ENCODE results near the gene HADHB.
"Not testable (repeated sequence)": the region's sequence is repeated elsewhere in the genome, so short reads cannot be mapped to it uniquely, and the experiment has no call there.

The HADHB gene

DNA sequence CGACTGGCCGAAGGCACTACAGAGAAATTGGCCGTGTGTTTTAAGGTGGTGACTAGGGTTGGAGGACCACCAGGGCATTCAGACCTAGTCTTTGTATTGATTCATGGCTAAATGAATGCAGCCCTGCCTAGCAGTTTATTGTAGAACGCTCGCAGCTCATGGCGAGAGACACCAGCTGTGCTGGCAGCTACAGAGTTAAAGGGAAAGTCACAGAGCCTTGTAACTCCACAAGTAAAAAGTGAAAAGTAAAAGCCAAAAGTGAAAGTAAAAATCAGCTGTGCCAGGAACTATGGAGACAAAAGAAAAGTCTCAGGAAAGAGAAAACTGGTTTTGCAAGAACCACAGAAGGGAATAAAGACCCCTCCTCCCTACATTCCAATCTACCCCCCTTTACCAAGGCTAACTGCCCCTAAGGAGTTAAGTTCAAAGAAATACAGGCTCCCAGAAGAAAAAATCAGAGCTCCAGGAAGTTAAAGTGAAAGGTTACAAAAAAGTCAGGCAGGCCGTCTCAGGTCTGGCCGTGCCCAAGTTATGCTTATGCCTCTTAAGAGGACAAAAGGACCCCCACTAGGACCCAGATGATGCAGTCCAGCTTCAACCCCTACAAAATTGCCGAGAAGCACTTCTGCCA is 54.8 kb downstream of the HADHB start:
- H3K9me3 Mint-ChIP-seq = no peaks in the 10 kb centered on the region
- no peaks in the 10 kb centered on the region for H3K36me3 Mint-ChIP-seq
- DNase-seq (ENCODE audit: low spot score in 2 of 2) = no peak
- no peaks in the 10 kb centered on the region for H3K4me1 Mint-ChIP-seq
- no peak overlapping the region for H3K27ac Mint-ChIP-seq
- no peak for ATAC-seq
- no peak overlapping the region for H3K4me3 Mint-ChIP-seq

DNA sequence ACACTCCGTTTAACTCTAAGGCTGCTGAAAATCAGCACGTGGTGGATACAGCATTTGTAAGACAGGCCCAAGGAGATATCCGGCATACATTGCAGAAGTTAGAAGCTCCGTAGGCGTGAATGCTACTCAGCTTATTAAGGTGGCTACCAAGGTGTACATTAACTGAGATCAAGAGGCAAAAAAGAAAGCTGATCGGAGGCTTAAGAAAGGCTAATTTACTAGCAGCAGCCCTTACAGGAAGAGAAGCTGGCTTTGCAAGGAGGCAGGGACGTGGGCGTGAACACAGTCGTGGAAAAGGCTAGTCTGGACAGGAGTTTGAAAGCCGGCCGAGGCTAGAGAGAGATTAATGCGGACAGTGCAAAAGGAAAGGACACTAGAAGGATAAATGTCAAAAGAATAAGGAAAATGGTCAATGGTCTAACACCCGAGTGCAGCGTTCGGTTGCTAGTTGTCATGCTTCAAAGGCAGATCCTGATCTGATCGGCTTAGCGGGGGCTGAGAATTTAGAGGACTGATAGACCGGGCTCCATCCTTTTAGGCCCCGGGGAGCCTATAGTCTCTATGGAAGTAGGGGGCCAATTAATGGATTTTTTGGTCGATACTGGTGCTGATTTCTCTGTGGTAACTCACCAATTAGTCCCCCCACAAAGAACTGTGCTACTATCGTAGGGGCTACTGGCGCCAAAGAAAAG is 55.6 kb downstream of the HADHB start:
- no peak for DNase-seq (ENCODE audit: low spot score in 2 of 2)
- Mint-ChIP-seq H3K9me3 (no peaks in the 10 kb centered on the region), H3K27ac (no peak overlapping the region)

DNA sequence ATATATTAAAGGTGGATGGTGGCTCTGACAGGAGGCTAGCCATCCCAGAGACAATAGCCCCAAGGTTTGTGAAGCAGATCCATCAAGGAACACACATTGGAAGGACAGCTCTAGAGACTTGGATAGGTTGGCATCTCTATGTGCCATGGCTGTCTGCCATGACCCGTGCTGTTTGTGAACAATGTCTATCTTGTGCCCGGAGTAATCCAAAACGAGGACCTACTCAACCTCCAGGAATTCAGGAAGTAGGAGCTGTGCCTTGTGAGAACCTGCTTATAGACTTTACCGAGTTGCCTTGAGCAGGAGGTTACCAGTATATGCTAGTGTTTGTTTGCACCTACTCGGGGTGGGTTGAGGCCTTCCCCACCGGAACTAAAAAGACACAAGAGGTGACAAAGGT is 58.1 kb downstream of the HADHB start:
- no peak overlapping the region for H3K27ac Mint-ChIP-seq
- ATAC-seq (no peak), DNase-seq (ENCODE audit: low spot score in 2 of 2) (no peak)
- no peak overlapping the region for H3K4me3 Mint-ChIP-seq
- no peaks in the 10 kb centered on the region for H3K9me3 Mint-ChIP-seq
- H3K36me3 Mint-ChIP-seq = no peaks in the 10 kb centered on the region
- H3K4me1 Mint-ChIP-seq = no peaks in the 10 kb centered on the region

More for the DNA sequence above, 55.6 kb downstream of the HADHB start:
- Mint-ChIP-seq H3K36me3 (no peaks in the 10 kb centered on the region), H3K4me1 (no peaks in the 10 kb centered on the region), H3K4me3 (no peak overlapping the region)
- no peak for ATAC-seq

DNA sequence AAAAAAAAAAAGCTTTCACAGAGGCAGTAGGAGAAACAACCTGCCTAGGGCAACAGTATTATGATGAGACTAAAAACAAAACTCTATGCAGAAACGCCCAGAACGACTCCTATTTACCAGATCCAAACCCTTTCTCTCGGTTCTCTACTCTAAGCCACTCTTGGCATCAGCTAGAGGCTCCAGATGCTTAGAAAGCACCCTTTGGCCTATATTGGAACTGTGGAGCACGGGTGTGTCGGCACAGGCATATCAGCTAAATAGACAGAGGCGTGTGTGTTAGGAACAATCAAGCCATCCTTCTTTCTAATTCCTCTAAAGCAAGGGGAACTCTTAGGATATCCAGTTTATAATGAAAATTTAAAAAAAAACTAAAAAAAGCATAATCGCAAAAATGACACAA is 60.4 kb downstream of the HADHB start:
- H3K4me3 Mint-ChIP-seq; H3K36me3 Mint-ChIP-seq; H3K27ac Mint-ChIP-seq; ATAC-seq; DNase-seq (ENCODE audit: low spot score in 2 of 2); H3K9me3 Mint-ChIP-seq; H3K4me1 Mint-ChIP-seq: not testable (repeated sequence)

DNA sequence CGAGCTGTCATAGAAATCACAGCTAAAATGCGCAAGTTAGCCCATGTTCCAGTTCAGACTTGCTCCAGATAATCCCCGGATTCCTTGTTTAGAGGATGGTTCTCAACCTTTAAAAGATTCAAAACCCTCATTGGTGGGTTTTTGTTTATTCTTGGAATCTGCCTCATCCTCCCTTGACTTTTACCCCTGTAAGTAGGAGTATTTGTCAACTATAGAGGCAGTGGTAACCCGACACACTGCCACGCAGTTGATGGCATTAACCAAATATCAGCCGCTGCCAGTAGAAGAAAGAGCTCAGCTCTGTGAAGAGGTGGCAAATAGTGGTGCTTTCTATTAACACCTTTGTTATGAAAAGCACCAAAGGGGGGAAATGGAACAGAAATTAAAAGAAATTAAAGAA is 60.8 kb downstream of the HADHB start:
- Mint-ChIP-seq H3K4me1 (no peaks in the 10 kb centered on the region), H3K4me3 (no peak overlapping the region), H3K9me3 (no peaks in the 10 kb centered on the region), H3K36me3 (no peaks in the 10 kb centered on the region), H3K27ac (no peak overlapping the region)
- no peak for ATAC-seq
- no peak for DNase-seq (ENCODE audit: low spot score in 2 of 2)

DNA sequence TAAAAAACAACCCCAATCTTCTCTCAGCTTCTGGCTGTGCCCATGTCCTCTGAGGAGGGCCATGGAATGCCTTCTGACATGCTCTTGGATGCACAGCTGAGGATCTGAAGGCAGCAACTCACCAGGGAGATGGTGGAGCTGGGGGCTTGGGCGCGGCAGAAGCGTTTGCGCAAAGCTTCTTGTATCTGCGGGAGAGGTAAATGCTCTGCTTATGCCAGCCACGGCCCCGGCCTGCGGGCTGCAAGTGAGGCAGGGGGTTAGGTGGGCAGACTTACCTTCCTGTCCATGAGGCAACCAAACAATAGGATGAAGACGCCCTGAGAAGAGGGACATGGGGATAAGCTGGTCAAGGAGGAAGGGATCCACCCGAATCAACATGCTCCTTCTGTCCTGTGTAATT is 65.2 kb downstream of the HADHB start:
- Mint-ChIP-seq H3K36me3 (no peaks in the 10 kb centered on the region), H3K4me3 (no peak overlapping the region), H3K4me1 (no peaks in the 10 kb centered on the region)

DNA sequence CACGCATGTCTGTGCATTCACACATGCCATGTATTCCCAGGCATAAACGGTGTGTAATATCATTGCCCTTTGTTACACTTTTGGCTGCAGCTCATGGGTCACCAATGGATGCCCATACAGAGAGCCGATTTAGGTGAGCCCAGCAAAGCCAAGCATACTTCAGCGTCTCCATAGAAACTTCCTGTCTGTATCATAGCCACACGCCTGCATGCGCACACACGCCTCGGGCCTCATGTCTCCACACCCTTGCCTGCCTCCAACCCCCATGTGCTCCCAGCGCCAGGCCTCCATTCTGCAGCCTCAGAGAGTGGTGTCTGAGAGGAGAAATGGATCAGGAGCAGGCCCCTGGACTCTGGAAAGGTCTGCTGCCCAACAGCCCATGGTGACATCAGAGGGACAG is 67.7 kb downstream of the HADHB start:
- Mint-ChIP-seq H3K9me3 (no peaks in the 10 kb centered on the region), H3K27ac (peak overlapping the region; percentile 45), H3K4me3 (no peak overlapping the region), H3K4me1 (no peaks in the 10 kb centered on the region), H3K36me3 (no peaks in the 10 kb centered on the region)
- ATAC-seq (no peak), DNase-seq (ENCODE audit: low spot score in 2 of 2) (no peak)

More for the DNA sequence above, 65.2 kb downstream of the HADHB start:
- DNase-seq (ENCODE audit: low spot score in 2 of 2) (no peak), ATAC-seq (no peak)
- Mint-ChIP-seq H3K9me3 (no peaks in the 10 kb centered on the region), H3K27ac (no peak overlapping the region)

DNA sequence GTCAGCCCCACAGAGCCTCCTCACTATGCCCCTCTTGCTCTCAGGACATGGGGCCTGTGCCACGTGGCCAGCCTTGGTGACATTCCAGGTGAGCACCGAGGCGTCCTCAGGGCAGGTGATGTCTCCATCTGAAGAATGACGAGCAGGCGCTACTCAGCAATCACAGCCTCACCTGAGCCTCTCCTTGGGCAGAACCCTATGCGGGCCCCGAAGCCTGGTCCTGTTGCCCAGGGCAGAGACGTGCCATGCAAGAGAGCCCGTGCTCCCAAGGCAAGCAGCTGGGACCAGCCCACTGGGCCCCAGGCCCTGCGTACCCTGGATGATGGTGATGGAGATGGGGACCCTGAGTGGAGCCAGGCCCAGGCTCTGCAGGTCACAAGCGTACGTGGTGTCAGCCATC is 68.7 kb downstream of the HADHB start:
- no peak for ATAC-seq
- Mint-ChIP-seq H3K27ac (no peak overlapping the region), H3K4me1 (no peaks in the 10 kb centered on the region), H3K9me3 (no peaks in the 10 kb centered on the region), H3K36me3 (no peaks in the 10 kb centered on the region), H3K4me3 (no peak overlapping the region)
- DNase-seq (ENCODE audit: low spot score in 2 of 2) = no peak

DNA sequence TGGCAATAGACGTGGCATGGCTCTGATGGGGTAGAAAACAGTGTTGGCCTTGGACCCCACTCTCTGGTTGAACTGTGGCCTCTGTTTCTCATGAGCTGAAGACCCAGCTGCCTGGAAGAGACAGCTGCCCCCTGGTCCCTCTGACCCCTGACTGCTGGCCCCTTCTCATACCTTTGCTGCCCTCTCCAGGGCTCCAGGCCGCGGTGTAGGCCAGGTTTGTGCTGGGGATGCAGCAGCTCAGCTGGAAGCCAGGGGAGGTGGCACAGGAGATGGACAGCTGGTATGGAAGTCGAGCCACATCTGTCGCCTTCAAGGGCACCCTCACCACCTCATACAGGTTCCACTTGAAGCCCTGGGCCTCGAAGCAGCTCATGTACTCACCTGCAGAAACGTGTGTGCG is 69.5 kb downstream of the HADHB start:
- no peak for DNase-seq (ENCODE audit: low spot score in 2 of 2)
- H3K4me1 Mint-ChIP-seq = peaks cover under 1% of the 10 kb centered on the region
- no peak overlapping the region for H3K4me3 Mint-ChIP-seq
- H3K27ac Mint-ChIP-seq = no peak overlapping the region
- no peaks in the 10 kb centered on the region for H3K9me3 Mint-ChIP-seq
- no peak for ATAC-seq
- no peaks in the 10 kb centered on the region for H3K36me3 Mint-ChIP-seq

DNA sequence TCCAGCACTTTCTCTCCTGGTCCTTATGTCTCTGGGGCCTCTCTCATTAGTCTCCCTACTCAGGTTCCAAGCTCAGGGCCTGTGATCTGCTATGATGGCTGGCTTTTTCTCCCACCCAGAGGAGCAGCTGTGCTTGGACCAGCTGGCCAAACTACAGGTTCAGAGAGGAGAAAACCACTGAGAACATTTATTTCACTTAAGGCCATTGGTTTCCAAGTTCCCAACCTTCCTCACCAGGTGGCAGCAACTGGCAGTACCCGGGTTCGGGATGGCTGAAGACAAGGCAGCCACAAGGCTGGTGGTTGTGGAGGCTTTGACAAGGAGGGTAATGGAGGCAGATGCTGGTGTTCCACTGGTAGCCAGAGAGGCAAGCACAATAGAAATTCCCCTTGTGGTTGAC is 71.3 kb downstream of the HADHB start:
- Mint-ChIP-seq H3K9me3 (no peaks in the 10 kb centered on the region), H3K4me3 (no peak overlapping the region), H3K27ac (no peak overlapping the region), H3K36me3 (no peaks in the 10 kb centered on the region), H3K4me1 (peaks cover 6% of the 10 kb centered on the region)
- ATAC-seq = no peak
- DNase-seq (ENCODE audit: low spot score in 2 of 2) = no peak

DNA sequence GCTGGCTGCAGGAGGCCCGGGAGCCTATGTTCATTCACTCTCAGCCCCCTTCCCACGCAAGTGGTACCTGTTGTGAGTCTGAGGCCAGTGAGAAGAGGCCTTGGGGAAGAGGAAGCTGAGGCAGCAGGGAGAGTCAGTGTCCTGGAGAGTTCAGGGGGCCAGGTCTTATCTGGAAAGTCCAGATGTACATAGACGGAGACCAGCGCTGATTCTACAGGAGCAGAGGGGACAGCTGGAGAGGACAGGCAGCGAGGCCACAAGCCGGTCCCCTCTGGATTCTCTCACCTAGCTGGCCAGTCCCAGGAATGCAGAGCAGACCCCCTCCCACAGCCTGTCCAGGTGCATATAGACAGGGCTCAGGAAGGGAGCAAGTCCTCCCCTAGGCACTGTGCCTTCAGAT is 72.1 kb downstream of the HADHB start:
- Mint-ChIP-seq H3K36me3 (no peaks in the 10 kb centered on the region), H3K4me1 (peaks cover 6% of the 10 kb centered on the region), H3K9me3 (no peaks in the 10 kb centered on the region), H3K4me3 (no peak overlapping the region), H3K27ac (no peak overlapping the region)
- no peak for DNase-seq (ENCODE audit: low spot score in 2 of 2)
- no peak for ATAC-seq

DNA sequence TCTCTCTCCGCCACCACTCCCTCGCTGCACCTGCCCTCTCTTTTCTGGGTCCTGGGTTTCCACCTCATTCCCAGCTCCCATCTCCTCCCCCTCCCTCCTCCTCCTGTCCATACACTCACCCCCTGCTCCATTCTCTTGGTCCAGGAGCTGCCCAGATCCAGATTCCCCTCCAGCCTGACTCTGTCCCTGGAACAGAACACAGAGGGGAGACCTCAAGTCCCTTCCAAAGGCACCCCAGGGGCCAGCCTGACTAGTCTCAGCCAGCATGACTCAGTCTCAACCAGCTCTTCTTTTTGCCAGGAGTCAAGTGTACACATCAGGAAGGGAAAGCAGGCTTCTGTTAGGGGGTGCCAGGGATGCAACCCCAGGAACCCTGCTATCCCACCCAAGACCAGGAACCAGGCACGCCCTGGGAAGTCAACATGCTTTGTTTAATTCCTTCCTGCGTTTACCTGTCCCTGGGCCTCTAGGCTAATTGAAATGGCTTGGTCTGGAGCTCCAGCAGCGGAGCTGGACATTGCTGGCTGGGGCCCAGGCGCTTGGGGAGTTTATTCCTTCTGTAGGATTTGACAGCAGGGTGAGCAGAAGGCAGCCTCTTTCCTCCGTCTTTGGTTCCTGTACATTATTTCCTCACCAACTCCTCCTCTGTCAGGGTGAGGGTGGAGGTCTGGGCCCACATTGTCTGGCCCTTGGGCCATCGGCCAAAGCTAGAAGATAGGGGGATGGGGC is 72.8 kb downstream of the HADHB start:
- Mint-ChIP-seq H3K4me1 (peaks cover 6% of the 10 kb centered on the region), H3K27ac (no peak overlapping the region)
- no peak for ATAC-seq

DNA sequence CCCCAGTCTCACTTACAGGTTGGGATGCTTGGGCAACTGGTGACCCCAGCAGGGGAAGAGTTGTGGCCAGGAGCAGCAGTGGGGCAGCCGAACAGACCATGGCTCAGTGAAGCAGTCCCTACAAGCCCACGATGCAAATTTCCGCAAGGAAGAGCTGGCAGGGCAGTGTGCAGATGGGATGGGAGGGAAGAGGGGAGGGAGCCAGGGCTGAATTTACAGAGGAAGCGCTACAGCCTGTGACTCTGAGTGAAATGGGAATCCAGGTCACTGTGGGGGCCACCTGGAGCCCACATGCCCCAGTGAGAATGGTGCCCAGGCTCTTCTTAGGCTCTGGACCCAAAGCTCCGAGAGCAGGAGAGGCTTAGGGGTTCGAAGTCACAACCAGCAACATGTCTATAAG is 74.2 kb downstream of the HADHB start:
- no peak overlapping the region for H3K4me3 Mint-ChIP-seq
- peaks cover 6% of the 10 kb centered on the region for H3K4me1 Mint-ChIP-seq
- H3K9me3 Mint-ChIP-seq = no peaks in the 10 kb centered on the region
- DNase-seq (ENCODE audit: low spot score in 2 of 2) (no peak), ATAC-seq (no peak)
- no peak overlapping the region for H3K27ac Mint-ChIP-seq
- no peaks in the 10 kb centered on the region for H3K36me3 Mint-ChIP-seq

More for the DNA sequence above, 72.8 kb downstream of the HADHB start:
- Mint-ChIP-seq H3K9me3 (no peaks in the 10 kb centered on the region), H3K4me3 (no peak overlapping the region), H3K36me3 (no peaks in the 10 kb centered on the region)
- DNase-seq (ENCODE audit: low spot score in 2 of 2) = no peak

DNA sequence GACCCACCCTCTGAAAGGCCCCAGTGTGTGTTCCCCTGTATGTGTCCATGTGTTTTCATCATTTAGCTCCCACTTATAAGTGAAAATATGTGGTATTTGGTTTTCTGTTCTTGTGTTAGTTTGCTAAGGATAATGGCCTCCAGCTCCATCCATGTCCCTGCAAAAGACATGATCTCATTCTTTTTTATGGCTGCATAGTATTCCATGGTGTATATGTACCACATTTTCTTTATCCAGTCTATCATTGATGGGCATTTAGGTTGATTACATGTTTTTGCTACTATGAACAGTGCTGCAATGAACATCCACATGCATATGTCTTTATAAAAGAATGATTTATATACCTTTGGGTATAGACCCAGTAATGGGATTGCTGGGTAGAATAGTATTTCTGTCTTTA is 79.7 kb downstream of the HADHB start:
- DNase-seq (ENCODE audit: low spot score in 2 of 2); H3K9me3 Mint-ChIP-seq; H3K27ac Mint-ChIP-seq; ATAC-seq; H3K4me3 Mint-ChIP-seq; H3K36me3 Mint-ChIP-seq; H3K4me1 Mint-ChIP-seq: not testable (repeated sequence)

DNA sequence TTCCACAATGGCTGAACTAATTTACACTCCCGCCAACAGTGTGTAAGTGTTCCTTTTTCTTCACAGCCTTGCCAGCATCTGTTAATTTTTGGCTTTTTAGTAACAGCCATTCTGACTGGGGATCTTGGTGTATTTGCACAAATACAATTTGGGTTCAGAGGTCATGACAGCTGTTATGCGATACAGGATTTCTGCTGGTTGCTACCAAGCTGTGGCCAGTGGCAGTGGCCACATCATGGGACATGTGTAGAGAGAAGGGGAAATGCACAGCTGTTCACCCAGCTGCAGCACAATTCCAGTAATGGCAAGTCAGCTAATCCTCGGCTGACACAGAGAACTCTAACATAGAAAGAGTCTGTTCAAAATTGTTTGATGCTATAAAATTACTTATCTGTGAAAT is 80.2 kb downstream of the HADHB start:
- Mint-ChIP-seq H3K9me3 (no peaks in the 10 kb centered on the region), H3K36me3 (no peaks in the 10 kb centered on the region), H3K27ac (no peak overlapping the region), H3K4me1 (peaks cover 8% of the 10 kb centered on the region), H3K4me3 (no peak overlapping the region)
- DNase-seq (ENCODE audit: low spot score in 2 of 2) (no peak), ATAC-seq (no peak)

DNA sequence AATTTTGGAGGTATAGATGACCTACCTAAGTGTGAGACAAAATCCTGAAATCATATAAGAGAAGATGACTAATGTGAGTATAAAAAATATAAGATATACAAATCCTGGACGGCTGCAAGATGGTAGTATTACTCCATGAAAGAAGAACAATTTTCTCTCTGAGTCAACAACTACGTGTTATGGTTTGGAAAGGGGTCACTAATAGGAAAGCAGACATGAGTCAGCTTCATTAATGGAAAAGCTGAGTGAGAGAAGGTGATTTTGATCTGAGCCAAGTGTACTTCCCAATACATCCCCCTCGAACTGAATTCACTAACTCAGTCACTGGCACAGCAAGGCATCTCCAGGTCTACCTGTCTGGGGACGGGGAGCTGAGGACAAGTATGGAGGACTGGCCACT is 81.1 kb downstream of the HADHB start:
- H3K9me3 Mint-ChIP-seq = no peaks in the 10 kb centered on the region
- no peak overlapping the region for H3K4me3 Mint-ChIP-seq
- H3K4me1 Mint-ChIP-seq = peaks cover 14% of the 10 kb centered on the region
- H3K27ac Mint-ChIP-seq = peak overlapping the region; percentile 12
- H3K36me3 Mint-ChIP-seq = no peaks in the 10 kb centered on the region
- ATAC-seq (no peak), DNase-seq (ENCODE audit: low spot score in 2 of 2) (no peak)

Data from stimulated activated effector memory CD8-positive, alpha-beta T cell treated with anti-CD3 and anti-CD28 coated beads, Interleukin-12 subunit alpha, Interleukin-12 subunit beta, amount 100 ng/mL, for 72 hours (primary cell).